ENCODE results near the gene ATAT1. TPM values are rescaled to one million over a fixed set of nuclear protein-coding genes. Genes with fewer than 3 reads are reported as not detected.

ATAT1 gene
- total RNA-seq, 1 donor from 2014 or later: 11.4 TPM

GRCh38 chr6:30683183-30683979, 56.7 kb downstream of the ATAT1 start:
- no peaks in the 10 kb centered on the region for H3K9me3 Mint-ChIP-seq (ENCODE audit: low read depth)
- DNase-seq (ENCODE audit: low spot score): no peak
- no peaks in the 10 kb centered on the region for H3K27me3 Mint-ChIP-seq (ENCODE audit: low read depth)
- H3K36me3 Mint-ChIP-seq (ENCODE audit: low read depth): peaks cover 35% of the 10 kb centered on the region
- TF ChIP-seq CTCF (IDR thresholded peaks at IDR 0.05): no peak
- H3K4me1 Mint-ChIP-seq (ENCODE audit: low read depth): peaks cover 66% of the 10 kb centered on the region
- peak overlapping the region; percentile 97 for H3K27ac Mint-ChIP-seq (ENCODE audit: unreplicated experiment)
- peak overlapping the region; percentile 99 for H3K4me3 Mint-ChIP-seq (ENCODE audit: unreplicated experiment)

GRCh38 chr6:30683980-30684338, 57.3 kb downstream of the ATAT1 start:
- Mint-ChIP-seq H3K36me3 (ENCODE audit: low read depth) (peaks cover 32% of the 10 kb centered on the region), H3K4me3 (ENCODE audit: unreplicated experiment) (peak overlapping the region; percentile 99), H3K27ac (ENCODE audit: unreplicated experiment) (peak overlapping the region; percentile 97), H3K9me3 (ENCODE audit: low read depth) (no peaks in the 10 kb centered on the region), H3K27me3 (ENCODE audit: low read depth) (no peaks in the 10 kb centered on the region), H3K4me1 (ENCODE audit: low read depth) (peaks cover 66% of the 10 kb centered on the region)
- DNase-seq (ENCODE audit: low spot score): no peak
- no peak for TF ChIP-seq CTCF (IDR thresholded peaks at IDR 0.05)

- peak overlapping the region; percentile 99 for H3K4me3 Mint-ChIP-seq (ENCODE audit: unreplicated experiment)
- H3K27me3 Mint-ChIP-seq (ENCODE audit: low read depth): no peaks in the 10 kb centered on the region
- DNase-seq (ENCODE audit: low spot score): no peak
- H3K4me1 Mint-ChIP-seq (ENCODE audit: low read depth): peaks cover 66% of the 10 kb centered on the region
- peak overlapping the region; percentile 97 for H3K27ac Mint-ChIP-seq (ENCODE audit: unreplicated experiment)
- TF ChIP-seq CTCF (IDR thresholded peaks at IDR 0.05): no peak
- peaks cover 31% of the 10 kb centered on the region for H3K36me3 Mint-ChIP-seq (ENCODE audit: low read depth)
- no peaks in the 10 kb centered on the region for H3K9me3 Mint-ChIP-seq (ENCODE audit: low read depth)
Observed at GRCh38 chr6:30684386-30685156, 57.9 kb downstream of the ATAT1 start.

GRCh38 chr6:30685157-30686008, 58.7 kb downstream of the ATAT1 start:
- H3K27me3 Mint-ChIP-seq (ENCODE audit: low read depth): no peaks in the 10 kb centered on the region
- H3K27ac Mint-ChIP-seq (ENCODE audit: unreplicated experiment): peak overlapping the region; percentile 97
- H3K9me3 Mint-ChIP-seq (ENCODE audit: low read depth): no peaks in the 10 kb centered on the region
- H3K4me3 Mint-ChIP-seq (ENCODE audit: unreplicated experiment): peak overlapping the region; percentile 99
- peaks cover 66% of the 10 kb centered on the region for H3K4me1 Mint-ChIP-seq (ENCODE audit: low read depth)
- H3K36me3 Mint-ChIP-seq (ENCODE audit: low read depth): peaks cover 31% of the 10 kb centered on the region
- DNase-seq (ENCODE audit: low spot score): no peak
- TF ChIP-seq CTCF (IDR thresholded peaks at IDR 0.05): peak; percentile 51

All from chondrocyte (in vitro differentiated cells).